Activated CD8-positive, alpha-beta T cell treated with anti-CD3 and anti-CD28 coated beads, Interleukin-2, amount 10 ng/mL, durations not matched to agents 7 days and 5 days (primary cell): Measurements from ENCODE around the gene RAPGEF6. TPM values are rescaled to one million over a fixed set of nuclear protein-coding genes. Genes with fewer than 3 reads are reported as not detected.
A peak's percentile ranks its signal among the peaks of the same experiment; 100 is the strongest.
"Not testable (repeated sequence)": the region's sequence is repeated elsewhere in the genome, so short reads cannot be mapped to it uniquely, and the experiment has no call there.

Source experiments
- ATAC-seq: fragments of 150-1000 bp; cut with Tn5 transposase; one replicate; pipeline ENCODE4 v1.10.0; 2021; ENCODE audit warnings: moderate library complexity
- CTCF ChIA-PET: fragments of 350-600 bp; sonication (Branson Sonifier 250); formaldehyde crosslinking; loops from one replicate; lab custom pipeline; 2021; ENCODE audit warnings: antibody characterized with exemption; lab: Charles Lee
- POLR2A ChIA-PET: fragments of 350-600 bp; sonication (Branson Sonifier 250); formaldehyde crosslinking; loops from one replicate; lab custom pipeline; 2021; ENCODE audit warnings: antibody characterized with exemption; lab: Charles Lee
- DNase-seq: peaks from one replicate; pipeline ENCODE4 v3.0.0-alpha.2; 2020
- H3K27ac Mint-ChIP-seq: one replicate; pipeline ENCODE4 v1.8.0; 2021; ENCODE audit warnings: mild to moderate bottlenecking, mixed read lengths
- H3K27me3 Mint-ChIP-seq: one replicate; pipeline ENCODE4 v1.8.0; 2021; ENCODE audit warnings: low read depth, mixed read lengths
- H3K36me3 Mint-ChIP-seq: one replicate; pipeline ENCODE4 v1.8.0; 2021; ENCODE audit warnings: low read depth, mixed read lengths
- H3K4me1 Mint-ChIP-seq: one replicate; pipeline ENCODE4 v1.8.0; 2021; ENCODE audit warnings: low read depth, mixed read lengths
- H3K4me3 Mint-ChIP-seq: one replicate; pipeline ENCODE4 v1.8.0; 2021; ENCODE audit warnings: mild to moderate bottlenecking, mixed read lengths
- H3K9me3 Mint-ChIP-seq: one replicate; pipeline ENCODE4 v1.8.0; 2022; ENCODE audit warnings: mixed read lengths; ENCODE audit not compliant: insufficient read depth
- total RNA-seq, 2 experiments: library from RNA; stranded (reverse); gene quantifications; one replicate each; pipeline ENCODE4 v1.2.3, GENCODE V29; 2021

The RAPGEF6 gene
- total RNA-seq, 2 experiments from 2014 or later: 36.4 to 40.9 TPM

DNA sequence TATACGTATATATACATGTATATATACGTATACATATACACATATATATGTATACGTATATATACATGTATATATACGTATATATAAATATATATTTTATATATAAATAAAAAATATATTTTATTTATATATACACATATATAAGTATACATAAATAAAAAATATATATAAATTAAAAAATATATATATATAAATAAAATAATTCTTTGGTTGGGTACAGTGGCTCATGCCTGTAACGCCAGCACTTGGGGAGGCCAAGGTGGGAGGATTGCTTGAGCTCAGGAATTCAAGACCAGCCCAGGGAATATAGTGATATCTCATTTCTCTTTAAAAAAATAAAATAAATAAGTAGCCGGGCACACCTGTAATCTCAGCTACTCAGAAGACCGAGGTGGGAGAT, 216.2 kb downstream of the RAPGEF6 start:
- DNase-seq: no peak
- Mint-ChIP-seq H3K4me1 (peaks cover 31% of the 10 kb centered on the region), H3K27ac (no peak overlapping the region), H3K4me3 (no peak overlapping the region), H3K9me3 (no peaks in the 10 kb centered on the region), H3K27me3 (no peaks in the 10 kb centered on the region), H3K36me3 (peaks cover 36% of the 10 kb centered on the region)
- ChIA-PET POLR2A (no interaction called here), CTCF (interaction anchor here (0.9 to 1.5 kb wide), 9 partner anchors 11 to 170 kb away, joined by 3 to 6 read pairs (median 3); no protein-coding TSS in a partner anchor)
- no peak for ATAC-seq

GRCh38 chr5:131417240-131417869, 217.7 kb downstream of the RAPGEF6 start:
- peaks cover 35% of the 10 kb centered on the region for H3K36me3 Mint-ChIP-seq
- ChIA-PET CTCF (interaction anchor here (1.0 to 3.6 kb wide), 4 partner anchors 12 to 254 kb away, joined by 3 to 23 read pairs (median 4); no protein-coding TSS in a partner anchor), POLR2A (interaction anchor here (0.6 to 0.7 kb wide), 2 partner anchors 60 to 63 kb away, joined by 3 read pairs; no protein-coding TSS in a partner anchor)
- no peaks in the 10 kb centered on the region for H3K27me3 Mint-ChIP-seq
- no peaks in the 10 kb centered on the region for H3K9me3 Mint-ChIP-seq
- peak; percentile 91 for DNase-seq
- peaks cover 41% of the 10 kb centered on the region for H3K4me1 Mint-ChIP-seq
- peak overlapping the region; percentile 57 for H3K27ac Mint-ChIP-seq
- H3K4me3 Mint-ChIP-seq: peak overlapping the region; percentile 62
- ATAC-seq: peak; percentile 37

GRCh38 chr5:131416729-131417128, 218.3 kb downstream of the RAPGEF6 start:
- no peak for DNase-seq
- Mint-ChIP-seq H3K4me3 (peak overlapping the region; percentile 62), H3K27me3 (no peaks in the 10 kb centered on the region), H3K27ac (peak overlapping the region; percentile 57), H3K36me3 (peaks cover 31% of the 10 kb centered on the region), H3K4me1 (peaks cover 41% of the 10 kb centered on the region), H3K9me3 (no peaks in the 10 kb centered on the region)
- POLR2A ChIA-PET: interaction anchor here (0.6 to 0.7 kb wide), 2 partner anchors 59 to 63 kb away, joined by 3 read pairs; no protein-coding TSS in a partner anchor
- CTCF ChIA-PET: interaction anchor here (0.8 to 3.6 kb wide), 8 partner anchors 21 to 1019 kb away, joined by 3 to 23 read pairs (median 4); no protein-coding TSS in a partner anchor
- ATAC-seq: peak; percentile 5

DNA sequence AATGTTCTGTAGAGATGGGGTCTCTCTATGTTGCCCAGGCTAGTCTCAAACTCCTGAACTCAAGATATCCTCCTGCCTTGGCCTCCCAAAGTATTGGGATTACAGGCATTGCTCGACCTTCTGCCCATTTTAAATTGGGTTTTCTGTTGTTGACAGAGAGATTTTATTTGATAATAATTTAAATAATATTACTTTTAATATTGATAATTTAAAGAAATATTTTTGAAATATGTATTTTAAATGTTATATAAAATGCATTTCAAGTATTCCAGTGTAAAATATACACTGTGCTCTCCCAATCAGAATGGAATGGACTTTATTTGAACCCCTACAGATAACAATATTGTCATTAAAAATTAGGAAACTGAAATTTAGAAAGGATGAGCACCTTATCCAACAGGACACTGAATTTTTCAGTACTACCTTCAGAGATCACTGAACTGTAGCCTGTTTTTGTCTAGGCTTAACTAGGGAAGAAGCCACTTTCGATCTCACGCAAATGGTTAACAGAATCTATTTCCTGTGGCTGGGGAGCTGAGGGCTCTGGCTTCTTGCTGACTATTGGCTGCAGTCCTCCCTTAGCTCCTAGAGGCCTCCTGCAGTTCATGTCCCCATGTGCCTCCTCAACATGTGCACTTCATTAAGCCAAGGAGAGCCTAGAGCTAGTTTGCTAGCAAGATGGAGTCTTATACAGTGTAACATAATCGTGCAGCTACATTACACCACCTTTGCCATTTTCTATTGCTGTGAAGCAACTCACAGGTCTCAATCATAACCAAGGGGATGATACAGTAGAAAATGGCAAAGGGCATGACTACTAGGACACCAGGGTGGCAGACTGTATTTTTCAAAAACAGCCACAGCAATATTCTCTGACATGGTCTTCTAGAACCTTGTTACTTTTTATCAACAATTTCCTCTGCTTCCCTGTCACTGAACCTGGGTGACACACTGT, 221.1 kb downstream of the RAPGEF6 start:
- peaks cover 6% of the 10 kb centered on the region for H3K9me3 Mint-ChIP-seq
- peak overlapping the region; percentile 88 for H3K27ac Mint-ChIP-seq
- DNase-seq: peak; percentile 66
- POLR2A ChIA-PET: interaction anchor here (0.7 to 2.8 kb wide), 10 partner anchors 18 to 256 kb away, joined by 3 to 18 read pairs (median 4); partner anchors contain the start of genes CDC42SE2 and HINT1
- no peak overlapping the region for H3K4me3 Mint-ChIP-seq
- peaks cover 49% of the 10 kb centered on the region for H3K36me3 Mint-ChIP-seq
- H3K27me3 Mint-ChIP-seq: no peaks in the 10 kb centered on the region
- peak; percentile 82 for ATAC-seq
- H3K4me1 Mint-ChIP-seq: peaks cover 41% of the 10 kb centered on the region
- CTCF ChIA-PET: interaction anchor here (0.7 to 3.6 kb wide), 7 partner anchors 8 to 594 kb away, joined by 3 to 23 read pairs (median 3); no protein-coding TSS in a partner anchor

GRCh38 chr5:131406975-131407638, 227.9 kb downstream of the RAPGEF6 start:
- Mint-ChIP-seq H3K36me3 (peaks cover 72% of the 10 kb centered on the region), H3K9me3 (peaks cover 14% of the 10 kb centered on the region), H3K4me1 (no peaks in the 10 kb centered on the region), H3K27me3 (no peaks in the 10 kb centered on the region), H3K4me3 (no peak overlapping the region), H3K27ac (peak overlapping the region; percentile 16)
- no peak for ATAC-seq
- POLR2A ChIA-PET: no interaction called here
- DNase-seq: no peak
- CTCF ChIA-PET: interaction anchor here (1.8 kb wide), 1 partner anchor 9 kb away, joined by 4 read pairs; no protein-coding TSS in a partner anchor

GRCh38 chr5:131406076-131406475, 229.0 kb downstream of the RAPGEF6 start:
- Mint-ChIP-seq H3K27ac (peak overlapping the region; percentile 26), H3K27me3 (no peaks in the 10 kb centered on the region), H3K36me3 (peaks cover 75% of the 10 kb centered on the region), H3K4me1 (no peaks in the 10 kb centered on the region), H3K9me3 (peaks cover 16% of the 10 kb centered on the region), H3K4me3 (no peak overlapping the region)
- DNase-seq: no peak
- CTCF ChIA-PET: interaction anchor here (1.0 to 1.8 kb wide), 3 partner anchors 8 to 17 kb away, joined by 3 to 4 read pairs (median 4); no protein-coding TSS in a partner anchor
- ATAC-seq: no peak
- POLR2A ChIA-PET: no interaction called here

- H3K4me1 Mint-ChIP-seq: no peaks in the 10 kb centered on the region
- DNase-seq (no peak), ATAC-seq (no peak)
- H3K9me3 Mint-ChIP-seq: peaks cover 14% of the 10 kb centered on the region
- no peak overlapping the region for H3K4me3 Mint-ChIP-seq
- ChIA-PET CTCF (interaction anchor here (1.0 to 1.8 kb wide), 4 partner anchors 8 to 17 kb away, joined by 3 to 4 read pairs (median 4); no protein-coding TSS in a partner anchor), POLR2A (interaction anchor here (0.8 kb wide), 1 partner anchor 11 kb away, joined by 3 read pairs; no protein-coding TSS in a partner anchor)
- peaks cover 77% of the 10 kb centered on the region for H3K36me3 Mint-ChIP-seq
- no peaks in the 10 kb centered on the region for H3K27me3 Mint-ChIP-seq
- peak overlapping the region; percentile 26 for H3K27ac Mint-ChIP-seq
Observed at GRCh38 chr5:131405674-131406073, 229.4 kb downstream of the RAPGEF6 start.

DNA sequence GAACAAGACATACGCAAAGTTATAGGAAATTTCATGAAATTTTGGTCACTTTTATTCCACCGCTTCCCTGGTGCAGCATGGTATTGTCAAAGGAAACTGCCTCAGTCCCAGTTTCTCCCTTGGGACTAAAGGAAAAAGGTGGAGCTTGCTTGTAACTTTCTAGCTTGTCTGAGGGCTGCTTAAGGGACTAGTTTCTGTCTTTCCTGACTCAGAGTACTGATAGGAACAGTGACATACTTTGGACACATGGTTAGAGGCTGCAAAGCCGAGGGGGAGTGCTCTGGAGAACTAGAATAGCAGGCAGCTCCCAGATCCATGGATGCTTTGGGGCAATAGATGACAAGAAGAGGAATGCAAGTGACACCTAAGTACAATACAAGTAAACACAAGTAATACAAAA, 234.4 kb downstream of the RAPGEF6 start:
- POLR2A ChIA-PET: interaction anchor here (1.1 kb wide), 1 partner anchor 136 kb away, joined by 4 read pairs; no protein-coding TSS in a partner anchor

GRCh38 chr5:131399007-131399406, 236.0 kb downstream of the RAPGEF6 start:
- POLR2A ChIA-PET: interaction anchor here (0.6 to 1.1 kb wide), 2 partner anchors 114 to 134 kb away, joined by 3 to 6 read pairs; no protein-coding TSS in a partner anchor
- H3K27ac Mint-ChIP-seq, DNase-seq, H3K27me3 Mint-ChIP-seq, ATAC-seq, CTCF ChIA-PET, H3K4me3 Mint-ChIP-seq: not testable (repeated sequence)
- peaks cover 14% of the 10 kb centered on the region for H3K9me3 Mint-ChIP-seq
- peaks cover 28% of the 10 kb centered on the region for H3K4me1 Mint-ChIP-seq
- peaks cover 83% of the 10 kb centered on the region for H3K36me3 Mint-ChIP-seq

More for the DNA sequence above, 234.4 kb downstream of the RAPGEF6 start:
- DNase-seq (no peak), ATAC-seq (no peak)
- no peaks in the 10 kb centered on the region for H3K27me3 Mint-ChIP-seq
- CTCF ChIA-PET: interaction anchor here (1.3 kb wide), 1 partner anchor 15 kb away, joined by 3 read pairs; no protein-coding TSS in a partner anchor
- peaks cover 16% of the 10 kb centered on the region for H3K4me1 Mint-ChIP-seq
- H3K36me3 Mint-ChIP-seq: peaks cover 84% of the 10 kb centered on the region
- peak overlapping the region; percentile 9 for H3K27ac Mint-ChIP-seq
- no peak overlapping the region for H3K4me3 Mint-ChIP-seq
- H3K9me3 Mint-ChIP-seq: peaks cover 14% of the 10 kb centered on the region

DNA sequence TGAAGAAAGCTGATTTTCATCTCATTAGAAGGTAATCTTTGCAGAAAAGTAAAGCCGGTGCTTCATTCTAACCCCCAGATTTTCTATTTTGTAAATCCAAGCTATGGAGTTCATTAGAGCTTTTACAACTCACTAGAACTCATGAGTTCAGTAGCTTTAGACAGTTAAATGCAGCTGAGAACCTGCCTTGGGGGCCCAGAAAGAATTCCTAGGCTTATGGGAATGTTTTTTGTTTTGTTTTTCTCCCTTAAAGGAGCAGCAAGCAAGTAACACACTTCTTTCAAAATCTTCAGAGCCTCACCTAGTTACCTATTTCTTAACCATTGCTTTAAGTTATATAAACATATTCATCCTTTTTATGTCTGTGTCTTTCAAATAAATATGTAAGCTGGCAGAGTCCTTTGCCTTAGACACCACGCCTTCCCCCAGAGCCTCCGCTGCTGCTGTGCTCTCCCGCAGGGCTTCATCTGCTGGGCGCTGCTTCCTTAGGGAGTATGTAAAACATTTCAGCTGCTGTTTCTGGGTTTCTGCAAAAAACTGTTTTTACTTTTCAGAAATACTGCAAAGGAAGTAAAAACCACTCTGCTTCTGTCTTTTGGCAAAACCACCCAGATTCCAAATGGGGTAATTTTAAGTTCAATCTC, 238.3 kb downstream of the RAPGEF6 start:
- peaks cover 51% of the 10 kb centered on the region for H3K4me1 Mint-ChIP-seq
- DNase-seq: no peak
- CTCF ChIA-PET: interaction anchor here (0.7 to 4.5 kb wide), 8 partner anchors 12 to 132 kb away, joined by 3 to 23 read pairs (median 6); no protein-coding TSS in a partner anchor
- POLR2A ChIA-PET: interaction anchor here (1.3 to 3.6 kb wide), 5 partner anchors 15 to 133 kb away, joined by 4 to 20 read pairs (median 8); partner anchors contain the start of gene CDC42SE2
- no peaks in the 10 kb centered on the region for H3K27me3 Mint-ChIP-seq
- H3K27ac Mint-ChIP-seq: peak overlapping the region; percentile 79
- no peak overlapping the region for H3K4me3 Mint-ChIP-seq
- H3K36me3 Mint-ChIP-seq: peaks cover 86% of the 10 kb centered on the region
- no peak for ATAC-seq
- H3K9me3 Mint-ChIP-seq: peaks cover 4% of the 10 kb centered on the region
